Left ventricle myocardium inferior (tissue), 1 donor: ENCODE data around the gene GANAB. TPM values are rescaled to one million over a fixed set of nuclear protein-coding genes. Genes with fewer than 3 reads are reported as not detected.

Experiments
- DNase-seq: peaks from one replicate; pipeline ENCODE4 v3.0.0-alpha.2; 2020
- H3K27ac ChIP-seq: fragments of 200-600 bp; replicated peaks from 2 replicates; pipeline ENCODE4 v1.8.0; 2021
- H3K27me3 ChIP-seq: fragments of 200-600 bp; 2 replicates; pipeline ENCODE4 v1.8.0; 2021; ENCODE audit warnings: low read depth
- H3K36me3 ChIP-seq: fragments of 200-600 bp; 2 replicates; pipeline ENCODE4 v1.8.0; 2021
- H3K4me1 ChIP-seq: fragments of 200-600 bp; 2 replicates; pipeline ENCODE4 v1.8.0; 2021
- H3K4me3 ChIP-seq: fragments of 200-600 bp; 2 replicates; pipeline ENCODE4 v1.8.0; 2021; ENCODE audit warnings: mild to moderate bottlenecking, moderate library complexity
- H3K9me3 ChIP-seq: fragments of 200-600 bp; replicated peaks from 2 replicates; pipeline ENCODE4 v1.8.0; 2021
- intact Hi-C: fragments of 100-400 bp; cut with micrococcal nuclease; formaldehyde crosslinking; loops from one replicate; pipeline ENCODE4 v1.11.0; 2022
- total RNA-seq: library from RNA; stranded (reverse); fragmentation: NEBNext Ultra II Directional; extraction: Animal tissue kit (Norgen Biotek cat#: 25700); gene quantifications from one replicate; pipeline ENCODE4 v1.2.1, GENCODE V29; 2021
- TF ChIP-seq, protein P1 (sequence below): fragments of 200-600 bp; IDR thresholded peaks from 2 replicates; pipeline ENCODE4 v1.8.0; 2021; ENCODE audit warnings: antibody characterized with exemption, mild to moderate bottlenecking, borderline replicate concordance
- donor health status: DM: no; HTN: yes; CAD: no; lungs with severe emphysema.

GANAB gene
- total RNA-seq, 1 donor from 2014 or later = 90.2 TPM

DNA sequence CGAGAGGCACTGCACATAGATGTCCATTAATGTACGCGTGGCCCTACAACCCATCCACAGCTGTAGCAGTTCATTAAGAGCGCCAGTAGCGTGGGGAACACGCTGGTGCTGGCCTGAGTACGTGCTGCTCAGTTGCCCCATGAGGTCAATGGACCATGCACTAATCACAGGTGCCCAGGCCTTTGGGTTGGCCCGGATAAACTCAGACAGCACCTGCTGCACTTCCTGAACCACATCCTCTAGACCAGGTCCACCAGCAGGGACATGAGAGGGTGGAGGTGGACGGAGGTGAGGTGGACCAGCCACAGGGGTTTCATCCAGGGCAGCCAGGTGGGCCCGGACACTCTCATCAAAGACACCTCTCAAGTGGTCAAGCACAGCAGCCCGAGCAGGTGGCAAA, 3.1 kb upstream of the GANAB start:
- no peaks in the 10 kb centered on the region for H3K27me3 ChIP-seq
- H3K27ac ChIP-seq = no peak overlapping the region
- no peak overlapping the region for H3K4me3 ChIP-seq
- H3K36me3 ChIP-seq = peaks cover 29% of the 10 kb centered on the region
- intact Hi-C loops = no loop called here
- H3K4me1 ChIP-seq = peaks cover 51% of the 10 kb centered on the region
- TF ChIP-seq, protein P1, sequence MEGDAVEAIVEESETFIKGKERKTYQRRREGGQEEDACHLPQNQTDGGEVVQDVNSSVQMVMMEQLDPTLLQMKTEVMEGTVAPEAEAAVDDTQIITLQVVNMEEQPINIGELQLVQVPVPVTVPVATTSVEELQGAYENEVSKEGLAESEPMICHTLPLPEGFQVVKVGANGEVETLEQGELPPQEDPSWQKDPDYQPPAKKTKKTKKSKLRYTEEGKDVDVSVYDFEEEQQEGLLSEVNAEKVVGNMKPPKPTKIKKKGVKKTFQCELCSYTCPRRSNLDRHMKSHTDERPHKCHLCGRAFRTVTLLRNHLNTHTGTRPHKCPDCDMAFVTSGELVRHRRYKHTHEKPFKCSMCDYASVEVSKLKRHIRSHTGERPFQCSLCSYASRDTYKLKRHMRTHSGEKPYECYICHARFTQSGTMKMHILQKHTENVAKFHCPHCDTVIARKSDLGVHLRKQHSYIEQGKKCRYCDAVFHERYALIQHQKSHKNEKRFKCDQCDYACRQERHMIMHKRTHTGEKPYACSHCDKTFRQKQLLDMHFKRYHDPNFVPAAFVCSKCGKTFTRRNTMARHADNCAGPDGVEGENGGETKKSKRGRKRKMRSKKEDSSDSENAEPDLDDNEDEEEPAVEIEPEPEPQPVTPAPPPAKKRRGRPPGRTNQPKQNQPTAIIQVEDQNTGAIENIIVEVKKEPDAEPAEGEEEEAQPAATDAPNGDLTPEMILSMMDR = no peak
- no peak for DNase-seq
- H3K9me3 ChIP-seq = no peaks in the 10 kb centered on the region

GRCh38 chr11:62648967-62649364, 2.6 kb upstream of the GANAB start:
- DNase-seq = no peak
- intact Hi-C loops = no loop called here
- TF ChIP-seq, protein P1 = no peak
- Histone ChIP-seq H3K4me3 (no peak overlapping the region), H3K9me3 (no peaks in the 10 kb centered on the region), H3K27ac (no peak overlapping the region), H3K27me3 (no peaks in the 10 kb centered on the region), H3K36me3 (peaks cover 34% of the 10 kb centered on the region), H3K4me1 (peaks cover 56% of the 10 kb centered on the region)

- Histone ChIP-seq H3K27ac (no peak overlapping the region), H3K9me3 (no peaks in the 10 kb centered on the region), H3K4me1 (peaks cover 60% of the 10 kb centered on the region), H3K27me3 (no peaks in the 10 kb centered on the region), H3K36me3 (peaks cover 40% of the 10 kb centered on the region), H3K4me3 (no peak overlapping the region)
- intact Hi-C loops = no loop called here
- TF ChIP-seq, protein P1 = no peak
- no peak for DNase-seq
These were observed 2.0 kb upstream of the GANAB start for GRCh38 chr11:62648185-62648966.

DNA sequence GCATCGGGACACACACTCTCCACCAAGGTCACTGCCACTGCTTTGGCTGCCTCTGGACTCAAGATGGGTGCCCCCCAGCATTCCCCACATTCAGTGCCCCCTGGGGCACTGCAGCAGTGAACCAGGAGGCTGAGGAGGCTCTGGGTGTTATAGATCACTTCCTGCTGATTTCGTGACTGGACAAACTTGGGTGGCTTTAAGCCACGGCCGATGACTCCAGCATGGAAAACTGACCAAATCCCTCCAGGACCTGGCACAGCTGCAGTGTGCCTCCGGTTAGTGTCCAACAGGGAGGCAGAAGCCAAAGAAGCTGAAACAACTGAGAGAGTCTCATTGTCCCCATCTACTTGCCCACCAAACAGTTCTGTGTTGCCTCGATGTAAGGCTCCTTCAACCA, 1.2 kb upstream of the GANAB start:
- intact Hi-C loops = no loop called here
- H3K27ac ChIP-seq = no peak overlapping the region
- H3K36me3 ChIP-seq = peaks cover 48% of the 10 kb centered on the region
- H3K9me3 ChIP-seq = no peaks in the 10 kb centered on the region
- no peaks in the 10 kb centered on the region for H3K27me3 ChIP-seq
- H3K4me1 ChIP-seq = peaks cover 61% of the 10 kb centered on the region
- TF ChIP-seq, protein P1 = no peak
- no peak overlapping the region for H3K4me3 ChIP-seq
- DNase-seq = no peak

DNA sequence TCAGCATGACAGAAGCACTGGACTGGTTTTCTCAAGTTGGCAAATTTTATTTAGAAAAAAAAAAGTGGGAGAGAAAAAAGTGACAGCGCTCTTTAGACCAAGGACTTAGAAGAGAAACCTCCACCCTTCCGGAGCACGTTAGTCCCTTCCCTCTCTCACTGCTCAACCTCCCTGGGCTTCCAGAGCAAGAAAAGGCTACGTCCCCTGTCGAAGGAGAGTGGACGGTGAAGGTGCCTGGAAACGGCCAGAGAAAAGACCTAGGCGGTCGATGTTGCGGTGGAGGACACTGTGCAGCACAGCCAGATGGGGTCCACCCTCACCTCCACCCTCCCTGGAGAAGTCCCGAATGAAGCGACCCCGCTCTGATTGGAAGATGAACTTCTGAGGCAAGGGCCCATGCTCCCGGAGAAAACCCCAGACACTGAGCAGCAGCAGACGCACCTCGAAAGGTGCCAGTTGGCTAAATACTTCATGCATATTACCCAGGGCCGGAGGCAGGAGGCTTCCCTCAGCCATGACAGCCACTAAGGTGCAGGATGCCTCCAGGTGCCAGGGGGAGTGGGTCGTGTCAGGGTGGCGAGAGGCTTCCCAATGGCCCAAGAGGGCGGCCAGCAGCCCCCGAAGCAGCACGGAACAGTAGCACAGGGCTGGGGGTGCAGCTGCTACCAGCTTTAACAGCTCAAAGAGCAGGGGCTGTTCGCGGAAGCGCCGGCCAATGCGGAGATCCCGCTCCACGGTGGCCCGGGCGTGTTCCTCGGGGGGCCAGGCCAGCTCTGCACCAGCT, 604 bp upstream of the GANAB start:
- peaks cover 51% of the 10 kb centered on the region for H3K36me3 ChIP-seq
- intact Hi-C loops = no loop called here
- TF ChIP-seq, protein P1 = no peak

More for the DNA sequence above, 604 bp upstream of the GANAB start:
- H3K4me3 ChIP-seq = peak overlapping the region; percentile 97
- no peak for DNase-seq
- peaks cover 55% of the 10 kb centered on the region for H3K4me1 ChIP-seq
- no peaks in the 10 kb centered on the region for H3K9me3 ChIP-seq
- peak overlapping the region; percentile 97 for H3K27ac ChIP-seq
- H3K27me3 ChIP-seq = no peaks in the 10 kb centered on the region
